GM13977 (cell line): ENCODE results near the gene PAPOLA.

ENCODE experiments used
- DNase-seq: peaks from one replicate; pipeline ENCODE4 v3.0.0; 2012; ENCODE audit warnings: low spot score
- in situ Hi-C: fragments of 300-500 bp; cut with MboI; formaldehyde crosslinking; loops from one replicate; pipeline ENCODE4 v1.12.0; 2022; ENCODE audit warnings: low sequenced_read_pairs, low pct_unique_long_range_greater_than_20kb, mixed read lengths, inconsistent platforms; ENCODE audit not compliant: unreplicated experiment
- TF ChIP-seq, protein P1 (sequence below): IDR thresholded peaks from 2 replicates; pipeline ENCODE4 v1.5.1; 2012; ENCODE audit warnings: mild to moderate bottlenecking, control low read depth; ENCODE audit not compliant: insufficient read depth; ENCODE audit errors: extremely low read depth, missing control alignments

The PAPOLA gene

DNA sequence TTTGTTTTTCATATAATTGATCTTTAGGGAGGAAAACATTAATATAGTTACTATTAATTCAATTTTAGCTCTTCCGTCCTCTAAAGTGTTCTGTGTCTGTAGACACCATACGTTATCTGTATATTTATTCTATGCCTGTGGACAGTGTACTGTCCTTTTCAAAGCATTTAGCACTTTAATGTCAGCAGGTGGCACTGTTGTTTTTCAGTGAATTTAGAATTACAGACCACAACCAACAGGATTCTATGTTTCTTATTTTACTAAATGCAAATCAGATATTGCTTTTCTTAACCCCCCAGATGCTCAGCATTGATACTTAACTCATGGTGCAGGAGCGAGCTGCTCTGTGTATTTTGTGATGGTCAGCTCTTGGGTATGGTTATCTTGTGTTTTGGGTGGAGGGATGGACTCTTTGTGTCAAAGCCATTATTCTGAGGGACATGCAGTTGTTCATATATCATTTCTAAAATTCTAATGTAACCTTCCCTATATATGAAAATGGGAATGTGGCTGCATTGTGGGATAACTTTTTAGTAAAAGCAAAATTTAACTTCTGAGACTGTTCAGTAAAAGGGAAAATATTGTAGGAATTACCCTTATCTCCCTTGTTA, 65.2 kb downstream of the PAPOLA start:
- TF ChIP-seq, protein P1, sequence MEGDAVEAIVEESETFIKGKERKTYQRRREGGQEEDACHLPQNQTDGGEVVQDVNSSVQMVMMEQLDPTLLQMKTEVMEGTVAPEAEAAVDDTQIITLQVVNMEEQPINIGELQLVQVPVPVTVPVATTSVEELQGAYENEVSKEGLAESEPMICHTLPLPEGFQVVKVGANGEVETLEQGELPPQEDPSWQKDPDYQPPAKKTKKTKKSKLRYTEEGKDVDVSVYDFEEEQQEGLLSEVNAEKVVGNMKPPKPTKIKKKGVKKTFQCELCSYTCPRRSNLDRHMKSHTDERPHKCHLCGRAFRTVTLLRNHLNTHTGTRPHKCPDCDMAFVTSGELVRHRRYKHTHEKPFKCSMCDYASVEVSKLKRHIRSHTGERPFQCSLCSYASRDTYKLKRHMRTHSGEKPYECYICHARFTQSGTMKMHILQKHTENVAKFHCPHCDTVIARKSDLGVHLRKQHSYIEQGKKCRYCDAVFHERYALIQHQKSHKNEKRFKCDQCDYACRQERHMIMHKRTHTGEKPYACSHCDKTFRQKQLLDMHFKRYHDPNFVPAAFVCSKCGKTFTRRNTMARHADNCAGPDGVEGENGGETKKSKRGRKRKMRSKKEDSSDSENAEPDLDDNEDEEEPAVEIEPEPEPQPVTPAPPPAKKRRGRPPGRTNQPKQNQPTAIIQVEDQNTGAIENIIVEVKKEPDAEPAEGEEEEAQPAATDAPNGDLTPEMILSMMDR: peak; percentile 56
- DNase-seq: no peak
- in situ Hi-C loops: no loop called here

GRCh38 chr14:96568621-96569020, 66.4 kb downstream of the PAPOLA start:
- in situ Hi-C loops: no loop called here
- no peak for DNase-seq
- TF ChIP-seq, protein P1: no peak

DNA sequence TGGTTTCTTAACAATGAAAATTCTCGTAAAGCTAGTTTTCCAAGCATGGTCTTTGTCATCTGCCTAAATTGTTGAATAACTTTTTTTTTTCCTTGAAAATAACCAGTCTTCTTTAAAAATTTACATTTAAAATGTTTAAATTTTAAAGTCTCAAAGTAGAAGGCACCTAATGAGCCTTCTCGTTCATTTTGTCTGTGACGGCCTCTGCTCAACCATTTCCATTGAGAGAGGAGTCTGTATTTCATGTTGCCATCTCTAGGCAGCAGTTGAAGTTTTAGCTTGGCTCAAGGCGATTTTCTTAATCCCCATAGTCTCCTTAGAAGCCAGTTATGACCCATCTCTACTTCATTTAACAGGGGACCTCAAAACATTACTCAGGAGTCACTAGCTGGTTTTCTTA, 69.1 kb downstream of the PAPOLA start:
- in situ Hi-C loops: no loop called here
- TF ChIP-seq, protein P1: no peak
- no peak for DNase-seq

DNA sequence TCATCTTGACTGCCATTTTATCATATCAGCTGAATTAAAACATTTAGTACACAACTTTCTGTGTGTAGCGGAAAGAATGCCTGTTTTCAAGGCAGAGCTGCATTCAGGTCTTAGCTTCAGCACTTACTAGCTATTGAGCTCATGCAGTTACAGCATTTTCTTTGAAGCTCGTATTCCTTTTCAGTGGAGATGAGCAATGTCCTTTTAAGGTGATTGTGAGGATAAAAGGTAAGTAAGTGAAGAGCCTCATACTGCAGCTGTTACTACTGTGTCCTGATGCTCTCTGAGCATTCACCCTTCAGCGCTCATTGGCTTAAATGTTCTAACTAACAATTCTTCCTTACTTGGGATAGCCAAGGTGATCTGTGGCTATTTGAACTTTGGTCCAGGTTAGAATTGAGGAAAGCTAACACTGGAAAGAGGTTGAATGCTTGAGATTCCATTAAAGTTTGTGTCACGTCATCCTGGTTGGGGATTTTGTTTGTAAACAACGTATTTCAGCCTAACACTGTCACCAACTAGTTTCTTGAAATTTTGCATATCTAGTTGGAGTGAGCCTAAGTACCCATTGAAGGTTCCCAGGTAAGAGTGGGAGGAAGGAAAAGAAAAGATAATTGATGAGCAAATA, 71.4 kb downstream of the PAPOLA start:
- TF ChIP-seq, protein P1: no peak
- in situ Hi-C loops: no loop called here

GRCh38 chr14:96574171-96574632, 72.0 kb downstream of the PAPOLA start:
- DNase-seq: no peak
- TF ChIP-seq, protein P1: no peak
- in situ Hi-C loops: no loop called here

More for the DNA sequence above, 71.4 kb downstream of the PAPOLA start:
- no peak for DNase-seq

- no peak for DNase-seq
- TF ChIP-seq, protein P1: no peak
- in situ Hi-C loops: no loop called here
Observed at GRCh38 chr14:96574633-96575632, 72.8 kb downstream of the PAPOLA start.
